Neural crest cell (in vitro differentiated cells): ENCODE measurements around the gene ADCY9. TPM values are rescaled to one million over a fixed set of nuclear protein-coding genes. Genes with fewer than 3 reads are reported as not detected.

Experiments used
- DNase-seq: peaks from one replicate; pipeline ENCODE4 v3.0.0; 2021; ENCODE audit warnings: low read depth, mixed read lengths, low spot score
- H3K27ac Mint-ChIP-seq: one replicate; pipeline ENCODE4 v1.8.0; 2021; ENCODE audit warnings: mild to moderate bottlenecking, mixed read lengths; ENCODE audit not compliant: unreplicated experiment
- H3K27me3 Mint-ChIP-seq: 2 replicates; pipeline ENCODE4 v1.8.0; 2021; ENCODE audit warnings: low read depth, mild to moderate bottlenecking, mixed read lengths
- H3K36me3 Mint-ChIP-seq: 2 replicates; pipeline ENCODE4 v1.8.0; 2021; ENCODE audit warnings: low read depth, mild to moderate bottlenecking, mixed read lengths
- H3K4me1 Mint-ChIP-seq: 2 replicates; pipeline ENCODE4 v1.8.0; 2021; ENCODE audit warnings: mixed read lengths
- H3K4me3 Mint-ChIP-seq: one replicate; pipeline ENCODE4 v1.8.0; 2021; ENCODE audit warnings: mild to moderate bottlenecking, mixed read lengths
- H3K9me3 Mint-ChIP-seq: 2 replicates; pipeline ENCODE4 v1.8.0; 2021; ENCODE audit warnings: mixed read lengths
- total RNA-seq: library from RNA; stranded (reverse); gene quantifications from 2 replicates; pipeline ENCODE4 v1.2.1, GENCODE V29; 2021
- TF ChIP-seq, protein P1 (sequence below): fragments of 200-600 bp; sonication (generic); conservative IDR thresholded peaks from 2 replicates; pipeline ENCODE4 v1.5.0; 2021; ENCODE audit warnings: antibody characterized with exemption, mild to moderate bottlenecking

The ADCY9 gene
- total RNA-seq, 1 donor from 2014 or later: 11.6 TPM

DNA sequence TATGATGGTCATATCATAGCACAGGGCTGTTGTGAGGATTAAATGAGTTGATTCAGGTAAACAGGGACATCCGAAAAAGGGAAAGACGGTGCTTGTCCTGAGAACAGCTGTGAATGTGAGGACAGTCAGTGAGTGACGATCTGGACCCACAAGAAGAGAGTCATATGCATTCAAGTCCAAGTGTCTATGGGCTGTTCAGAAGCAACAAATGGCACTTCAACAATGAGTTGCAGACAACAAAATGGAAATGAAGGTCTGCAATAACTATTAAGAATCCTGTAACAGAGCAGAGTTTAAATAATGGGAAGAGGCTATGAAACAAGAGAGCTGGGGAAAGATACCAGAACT, 100.3 kb downstream of the ADCY9 start:
- Mint-ChIP-seq H3K4me1 (peaks cover 7% of the 10 kb centered on the region), H3K4me3 (no peak overlapping the region), H3K27ac (no peak overlapping the region), H3K36me3 (no peaks in the 10 kb centered on the region), H3K9me3 (no peaks in the 10 kb centered on the region), H3K27me3 (peaks cover 3% of the 10 kb centered on the region)
- TF ChIP-seq, protein P1, sequence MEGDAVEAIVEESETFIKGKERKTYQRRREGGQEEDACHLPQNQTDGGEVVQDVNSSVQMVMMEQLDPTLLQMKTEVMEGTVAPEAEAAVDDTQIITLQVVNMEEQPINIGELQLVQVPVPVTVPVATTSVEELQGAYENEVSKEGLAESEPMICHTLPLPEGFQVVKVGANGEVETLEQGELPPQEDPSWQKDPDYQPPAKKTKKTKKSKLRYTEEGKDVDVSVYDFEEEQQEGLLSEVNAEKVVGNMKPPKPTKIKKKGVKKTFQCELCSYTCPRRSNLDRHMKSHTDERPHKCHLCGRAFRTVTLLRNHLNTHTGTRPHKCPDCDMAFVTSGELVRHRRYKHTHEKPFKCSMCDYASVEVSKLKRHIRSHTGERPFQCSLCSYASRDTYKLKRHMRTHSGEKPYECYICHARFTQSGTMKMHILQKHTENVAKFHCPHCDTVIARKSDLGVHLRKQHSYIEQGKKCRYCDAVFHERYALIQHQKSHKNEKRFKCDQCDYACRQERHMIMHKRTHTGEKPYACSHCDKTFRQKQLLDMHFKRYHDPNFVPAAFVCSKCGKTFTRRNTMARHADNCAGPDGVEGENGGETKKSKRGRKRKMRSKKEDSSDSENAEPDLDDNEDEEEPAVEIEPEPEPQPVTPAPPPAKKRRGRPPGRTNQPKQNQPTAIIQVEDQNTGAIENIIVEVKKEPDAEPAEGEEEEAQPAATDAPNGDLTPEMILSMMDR: no peak
- DNase-seq: no peak

DNA sequence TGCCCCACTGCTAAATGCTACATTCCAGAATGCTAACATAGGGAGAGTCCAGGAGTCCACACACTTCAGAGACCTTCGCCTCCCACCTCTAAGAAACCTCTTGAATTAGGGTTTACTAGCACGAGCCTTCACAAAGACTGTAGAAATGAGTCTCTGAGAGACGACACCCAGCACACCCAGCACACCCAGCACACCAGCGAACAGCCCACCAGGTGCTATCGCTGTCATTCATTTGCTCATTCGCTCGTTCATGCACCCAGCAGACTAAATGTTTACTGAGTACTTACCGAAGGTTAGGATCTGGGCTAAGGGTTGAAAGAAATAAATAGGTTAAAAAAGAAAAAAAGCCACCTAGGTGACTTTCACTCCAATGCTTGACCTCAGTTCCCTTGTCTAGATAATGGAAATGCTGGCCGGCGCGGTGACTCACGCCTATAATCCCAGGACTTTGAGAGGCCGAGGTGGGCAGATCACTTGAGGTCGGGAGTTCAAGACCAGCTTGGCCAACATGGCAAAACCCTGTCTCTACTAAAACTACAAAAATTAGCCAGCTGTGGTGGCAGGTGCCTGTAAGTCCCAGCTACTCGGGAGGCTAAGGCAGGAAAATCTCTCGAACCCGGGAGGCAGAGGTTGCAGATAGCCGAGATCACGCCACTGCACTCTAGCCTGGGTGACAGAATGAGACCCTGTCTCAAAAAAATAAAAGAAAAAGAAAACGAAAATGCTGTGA, 100.8 kb downstream of the ADCY9 start:
- H3K27ac Mint-ChIP-seq: no peak overlapping the region
- H3K4me1 Mint-ChIP-seq: peaks cover 9% of the 10 kb centered on the region
- no peak overlapping the region for H3K4me3 Mint-ChIP-seq
- peaks cover 4% of the 10 kb centered on the region for H3K27me3 Mint-ChIP-seq
- DNase-seq: no peak
- TF ChIP-seq, protein P1: no peak
- H3K36me3 Mint-ChIP-seq: no peaks in the 10 kb centered on the region
- H3K9me3 Mint-ChIP-seq: no peaks in the 10 kb centered on the region

DNA sequence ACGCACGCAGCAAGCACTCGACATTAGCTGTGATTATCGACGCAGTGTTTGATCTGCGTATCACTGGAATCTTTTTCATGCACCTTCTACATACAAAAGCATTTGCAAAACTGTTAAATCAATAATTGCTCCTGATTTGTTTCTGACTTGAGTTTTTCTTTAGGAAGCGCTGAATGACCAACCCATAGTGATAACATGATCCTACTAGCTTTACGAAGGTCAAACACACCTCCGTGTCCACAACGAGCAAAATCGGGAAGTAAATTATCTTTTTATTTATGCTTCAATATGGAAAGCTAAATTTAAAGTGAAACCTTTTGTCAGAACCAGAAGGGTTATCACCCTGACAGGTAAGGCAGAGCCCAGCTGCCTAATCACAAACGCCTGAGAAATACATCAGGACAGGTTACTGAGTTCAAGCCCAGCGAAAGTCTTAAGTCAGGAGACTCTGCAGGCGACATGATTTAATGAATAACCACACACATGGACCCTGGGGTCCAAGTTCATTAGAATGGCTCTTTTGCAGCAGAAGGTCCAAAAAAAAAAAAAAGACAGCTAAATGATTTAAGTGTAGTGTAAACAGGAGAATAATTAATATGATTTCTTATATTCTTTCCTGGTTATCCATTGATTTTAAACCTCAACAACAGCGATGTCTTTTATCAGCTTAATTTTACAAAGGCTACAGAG, 104.2 kb downstream of the ADCY9 start:
- no peak for DNase-seq
- peaks cover 15% of the 10 kb centered on the region for H3K4me1 Mint-ChIP-seq
- TF ChIP-seq, protein P1: no peak
- no peak overlapping the region for H3K27ac Mint-ChIP-seq
- no peaks in the 10 kb centered on the region for H3K9me3 Mint-ChIP-seq
- H3K27me3 Mint-ChIP-seq: peaks cover 4% of the 10 kb centered on the region
- no peak overlapping the region for H3K4me3 Mint-ChIP-seq
- no peaks in the 10 kb centered on the region for H3K36me3 Mint-ChIP-seq

DNA sequence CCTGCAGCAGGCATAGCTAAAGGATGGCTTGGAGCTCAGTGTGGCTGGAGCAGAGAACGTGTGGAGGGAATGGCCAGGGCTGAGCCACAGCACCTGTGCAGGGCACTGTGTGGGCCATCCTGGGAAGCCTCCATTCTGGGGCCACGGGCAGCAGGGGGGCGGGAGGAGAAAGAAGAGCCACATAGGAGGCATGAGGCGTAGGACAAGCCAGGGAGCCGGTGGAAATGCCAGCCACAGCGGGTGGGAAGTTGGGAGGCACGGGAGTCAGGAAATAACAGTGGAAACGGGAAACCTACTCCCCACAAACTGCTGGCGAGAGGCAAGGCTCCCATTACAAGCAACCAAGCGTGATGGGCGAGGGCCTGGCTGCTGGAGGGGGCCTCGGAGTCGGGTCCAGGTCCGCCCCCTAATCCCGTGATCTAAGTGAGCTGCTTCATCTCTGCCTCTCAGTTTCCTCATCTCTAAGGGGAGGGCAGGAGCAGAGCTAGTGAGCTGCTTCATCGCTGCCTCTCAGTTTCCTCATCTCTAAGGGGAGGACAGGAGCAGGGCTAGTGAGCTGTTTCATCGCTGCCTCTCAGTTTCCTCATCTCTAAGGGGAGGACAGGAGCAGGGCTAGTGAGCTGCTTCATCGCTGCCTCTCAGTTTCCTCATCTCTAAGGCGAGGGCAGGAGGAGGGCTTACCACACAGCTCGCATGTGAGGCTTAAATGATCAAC, 104.9 kb downstream of the ADCY9 start:
- Mint-ChIP-seq H3K36me3 (no peaks in the 10 kb centered on the region), H3K4me1 (peaks cover 15% of the 10 kb centered on the region), H3K9me3 (no peaks in the 10 kb centered on the region), H3K27me3 (peaks cover 4% of the 10 kb centered on the region), H3K27ac (no peak overlapping the region), H3K4me3 (no peak overlapping the region)
- TF ChIP-seq, protein P1: no peak
- no peak for DNase-seq

- Mint-ChIP-seq H3K27ac (no peak overlapping the region), H3K4me1 (peaks cover 15% of the 10 kb centered on the region)
Observed at GRCh38 chr16:4010225-4011158, 105.8 kb downstream of the ADCY9 start.

More at GRCh38 chr16:4010225-4011158, 105.8 kb downstream of the ADCY9 start:
- no peaks in the 10 kb centered on the region for H3K36me3 Mint-ChIP-seq
- DNase-seq: no peak
- peaks cover 4% of the 10 kb centered on the region for H3K27me3 Mint-ChIP-seq
- no peaks in the 10 kb centered on the region for H3K9me3 Mint-ChIP-seq
- TF ChIP-seq, protein P1: no peak
- no peak overlapping the region for H3K4me3 Mint-ChIP-seq
